Occipital lobe (tissue), 2 donors: ENCODE measurements around the gene SYT7. TPM values are rescaled to one million over a fixed set of nuclear protein-coding genes. Genes with fewer than 3 reads are reported as not detected.

ENCODE experiments used
- DNase-seq: peaks from one replicate; lab custom pipeline; 2025; lab: John Stamatoyannopoulos, UW
- total RNA-seq: library from RNA; depleted of rRNA; stranded (reverse); fragments of >200 nt; gene quantifications from one replicate; pipeline ENCODE4 v1.2.3, GENCODE V29; 2014

The SYT7 gene
- total RNA-seq, 1 donor from 2014 or later = 15.1 TPM

- no peak for DNase-seq
Measured at GRCh38 chr11:61518032-61518795, 62.7 kb downstream of the SYT7 start.

DNA sequence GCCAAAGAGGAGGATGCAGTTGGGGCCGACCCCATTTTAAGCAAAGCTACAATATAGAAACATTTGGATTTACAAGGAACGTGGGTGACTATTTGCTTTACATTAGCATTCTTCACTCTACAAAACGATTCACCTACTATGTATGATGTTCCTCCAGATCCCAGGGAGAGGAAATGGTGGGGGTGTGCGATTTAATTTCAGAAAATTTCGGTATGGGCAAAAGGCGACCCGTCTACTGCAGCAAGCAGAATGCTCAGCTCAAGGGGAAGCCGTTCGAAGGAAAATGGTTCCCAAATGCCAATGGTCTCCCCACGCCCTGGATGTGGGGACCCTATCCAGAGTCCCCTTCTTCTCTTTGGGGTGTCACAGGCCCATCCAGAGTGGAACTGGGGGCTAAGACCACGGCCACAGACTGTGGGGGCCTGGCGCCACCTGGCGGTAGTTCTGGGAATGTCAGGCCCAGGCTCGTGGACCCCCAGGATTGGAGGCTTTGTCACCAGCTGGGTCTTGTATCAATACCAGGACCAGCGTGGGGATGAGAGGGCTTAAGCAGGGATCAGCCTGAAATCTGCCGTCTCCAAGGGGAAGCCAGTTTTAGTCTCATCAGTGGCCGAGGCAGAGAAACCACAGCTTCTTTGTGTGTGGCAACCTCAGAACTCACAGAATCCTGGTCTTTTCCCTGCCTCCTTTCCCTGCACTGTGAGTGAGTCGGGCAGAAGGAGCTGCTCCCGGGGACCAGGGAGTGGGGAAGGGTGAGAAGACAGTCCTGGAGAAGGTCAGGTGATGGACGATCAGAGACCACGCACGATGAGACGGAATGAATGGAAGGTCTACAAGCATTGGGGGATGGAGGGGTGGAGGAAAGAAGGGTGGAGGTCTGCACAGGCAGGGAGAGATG is 64.0 kb downstream of the SYT7 start:
- DNase-seq = no peak

DNA sequence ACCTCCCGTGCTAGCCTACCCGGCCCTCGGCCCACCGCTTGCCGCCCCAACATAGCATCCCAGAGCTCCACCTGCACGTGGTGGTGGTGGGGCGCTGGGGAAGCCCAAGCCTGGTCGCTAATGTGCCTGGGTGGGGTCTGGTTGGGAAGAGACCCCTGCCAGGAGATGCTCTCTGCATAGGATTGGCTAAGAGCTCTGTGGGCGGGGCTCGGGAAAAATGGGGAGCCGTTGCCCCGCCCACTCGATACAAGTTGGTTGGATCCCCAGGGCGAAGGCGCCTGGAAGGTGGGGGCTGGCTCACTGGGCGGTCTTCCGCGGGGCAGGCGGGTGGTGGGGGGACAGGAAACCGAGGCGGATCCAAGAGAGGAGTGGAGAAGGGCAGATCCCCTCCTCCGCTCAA is 64.7 kb downstream of the SYT7 start:
- DNase-seq = no peak

GRCh38 chr11:61515686-61516085 is 65.2 kb downstream of the SYT7 start:
- no peak for DNase-seq

DNA sequence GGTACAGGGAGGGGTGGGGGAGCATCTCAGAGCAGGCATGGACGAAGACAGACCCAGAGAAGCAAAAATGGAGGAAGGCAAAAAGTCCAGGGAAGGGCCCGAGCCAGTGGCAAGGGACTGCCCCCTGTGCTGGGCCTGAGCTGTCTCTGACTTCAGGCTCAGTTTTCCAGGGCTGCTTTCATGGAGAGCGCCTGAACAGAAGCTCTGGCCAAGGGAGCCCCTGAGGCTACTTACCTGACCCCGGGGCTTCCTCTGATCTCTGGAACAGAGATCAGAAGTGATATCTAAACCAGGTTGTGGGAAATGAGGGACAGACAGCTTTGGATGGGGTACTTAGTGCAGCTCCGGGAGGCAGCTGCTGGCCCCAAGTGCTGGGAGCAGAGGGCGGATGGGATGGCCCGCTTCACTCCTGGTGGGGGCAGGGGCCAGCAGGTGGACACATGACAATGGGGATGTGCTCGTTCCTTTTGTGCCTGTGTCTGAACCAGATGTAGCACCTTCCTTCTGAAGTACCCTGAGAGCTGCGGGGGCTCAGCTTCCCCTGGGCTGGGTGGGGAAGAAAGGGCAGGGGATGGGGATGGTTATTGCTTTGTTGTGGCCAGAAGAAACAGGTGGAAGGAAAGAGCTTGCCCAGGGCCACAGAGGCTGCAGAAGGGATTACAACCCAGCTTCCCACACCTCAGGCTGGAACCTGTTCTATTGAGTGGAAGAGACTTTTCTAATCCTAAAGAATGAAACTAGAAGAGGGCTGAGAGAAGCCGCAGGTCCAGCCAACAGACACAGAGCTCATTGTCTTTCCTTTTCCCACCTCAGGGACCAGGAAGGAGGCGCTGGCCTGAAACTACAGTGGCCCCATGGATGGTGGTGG is 66.6 kb downstream of the SYT7 start:
- DNase-seq = no peak

- no peak for DNase-seq
Measured at GRCh38 chr11:61513143-61513765, 67.6 kb downstream of the SYT7 start.

- no peak for DNase-seq
Measured at GRCh38 chr11:61512435-61512834, 68.4 kb downstream of the SYT7 start.

GRCh38 chr11:61511383-61511782 is 69.5 kb downstream of the SYT7 start:
- DNase-seq = no peak

DNA sequence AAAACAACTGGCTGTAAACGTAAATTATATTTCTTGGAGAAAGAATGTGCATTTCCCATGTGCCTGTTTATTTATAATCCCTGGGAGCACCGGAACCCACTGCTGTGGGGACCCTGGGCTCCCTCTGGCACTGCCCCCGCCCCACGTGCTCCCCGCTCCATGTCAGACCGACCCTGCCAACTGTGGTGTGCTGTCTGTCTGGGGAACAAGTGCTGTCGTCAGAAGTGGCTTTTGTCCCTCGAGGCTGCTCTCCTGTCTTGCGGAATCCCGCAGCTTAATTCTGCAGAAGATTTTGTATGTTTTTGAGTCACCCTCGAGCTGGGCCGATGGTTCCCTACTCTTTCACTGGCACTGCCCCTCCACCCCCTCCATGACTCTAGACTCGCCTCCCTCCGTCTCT is 69.9 kb downstream of the SYT7 start:
- DNase-seq = no peak

DNA sequence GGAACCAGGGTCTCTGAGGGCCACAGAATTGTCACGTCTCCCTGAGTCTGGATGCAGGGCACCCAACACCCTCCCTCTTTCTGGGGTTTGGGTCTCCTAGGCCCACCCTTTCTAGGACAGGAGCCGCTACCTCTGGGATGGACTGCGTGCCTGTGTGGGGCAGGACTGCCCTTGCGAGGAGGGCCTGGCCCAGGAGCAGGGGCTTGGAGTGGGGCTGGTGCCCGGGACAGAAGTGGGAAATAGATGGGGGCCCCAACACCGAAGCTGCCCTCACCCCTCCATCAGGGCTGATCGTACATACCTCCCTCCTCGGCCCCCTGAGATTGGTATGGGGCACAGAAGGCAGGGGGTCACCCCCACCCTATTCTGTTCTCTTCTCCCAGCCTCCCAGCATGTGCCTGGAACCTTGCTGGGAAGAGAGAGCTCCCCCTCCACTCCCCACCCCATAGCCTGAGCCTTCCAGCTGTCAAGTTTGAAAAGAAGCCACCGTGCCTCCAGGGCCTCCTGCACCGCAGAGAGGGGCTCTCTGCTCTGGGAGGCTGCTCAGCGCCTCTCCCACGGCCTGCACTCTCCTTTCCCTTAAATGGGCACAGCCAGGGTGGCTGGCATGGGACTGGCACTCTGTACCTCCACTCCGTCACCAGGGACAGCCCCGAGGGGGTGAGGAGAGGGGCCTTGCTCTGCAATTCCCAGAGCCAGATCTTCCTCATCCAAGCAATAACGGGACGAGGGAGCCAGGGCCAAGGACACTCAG is 70.5 kb downstream of the SYT7 start:
- no peak for DNase-seq

GRCh38 chr11:61509043-61510029 is 71.5 kb downstream of the SYT7 start:
- peak; percentile 66 for DNase-seq

DNA sequence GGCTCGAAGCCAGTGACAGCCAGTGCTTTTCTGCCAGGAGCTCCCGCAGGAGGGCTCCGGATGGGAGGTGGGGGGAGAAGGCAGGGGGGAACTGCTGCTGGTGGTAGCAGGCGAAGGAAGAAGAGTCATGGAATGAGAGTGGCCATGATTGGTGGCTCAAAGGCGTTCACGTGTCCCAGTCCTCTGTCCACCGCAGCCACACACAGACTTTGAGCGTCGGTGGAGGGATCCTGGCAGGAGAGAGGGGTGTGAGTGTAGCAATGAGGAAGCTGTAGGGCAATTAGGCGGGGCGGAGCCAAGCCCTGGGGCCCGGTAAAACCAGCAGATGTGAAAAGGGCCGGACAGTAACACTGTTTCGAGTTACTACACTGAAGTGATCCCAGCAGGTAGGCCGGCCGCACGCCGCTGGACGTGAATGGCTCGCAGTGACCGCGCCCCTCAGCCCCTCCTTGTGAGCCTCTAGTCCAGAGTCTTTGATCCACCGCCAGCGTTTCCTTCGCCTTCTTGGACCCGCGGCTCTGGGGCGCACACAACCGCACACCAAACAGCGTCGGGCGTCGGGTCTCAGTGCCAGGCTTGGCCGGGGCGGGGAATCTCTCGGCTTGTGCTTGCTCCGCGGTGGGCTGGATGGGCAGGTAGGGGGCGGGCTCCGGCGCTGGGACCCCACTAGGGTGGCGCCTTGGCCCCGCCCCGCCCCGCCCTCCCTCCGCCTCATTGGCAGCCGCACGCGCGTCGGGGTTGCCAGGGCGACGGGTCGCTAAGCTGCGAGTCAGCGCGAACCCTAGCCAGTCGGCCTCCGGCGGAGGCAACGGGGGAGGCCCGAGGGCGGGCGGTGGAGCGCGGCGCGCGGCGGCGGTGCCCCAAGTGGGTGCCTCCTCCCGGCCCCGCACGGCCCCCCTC is 72.7 kb downstream of the SYT7 start, which contains the start of gene LRRC10B:
Gene LRRC10B, plus strand, starts transcription at position 788 of the 900 bp plus-strand sequence. CDS start 250 bp downstream, outside the sequence.
- DNase-seq = no peak

DNA sequence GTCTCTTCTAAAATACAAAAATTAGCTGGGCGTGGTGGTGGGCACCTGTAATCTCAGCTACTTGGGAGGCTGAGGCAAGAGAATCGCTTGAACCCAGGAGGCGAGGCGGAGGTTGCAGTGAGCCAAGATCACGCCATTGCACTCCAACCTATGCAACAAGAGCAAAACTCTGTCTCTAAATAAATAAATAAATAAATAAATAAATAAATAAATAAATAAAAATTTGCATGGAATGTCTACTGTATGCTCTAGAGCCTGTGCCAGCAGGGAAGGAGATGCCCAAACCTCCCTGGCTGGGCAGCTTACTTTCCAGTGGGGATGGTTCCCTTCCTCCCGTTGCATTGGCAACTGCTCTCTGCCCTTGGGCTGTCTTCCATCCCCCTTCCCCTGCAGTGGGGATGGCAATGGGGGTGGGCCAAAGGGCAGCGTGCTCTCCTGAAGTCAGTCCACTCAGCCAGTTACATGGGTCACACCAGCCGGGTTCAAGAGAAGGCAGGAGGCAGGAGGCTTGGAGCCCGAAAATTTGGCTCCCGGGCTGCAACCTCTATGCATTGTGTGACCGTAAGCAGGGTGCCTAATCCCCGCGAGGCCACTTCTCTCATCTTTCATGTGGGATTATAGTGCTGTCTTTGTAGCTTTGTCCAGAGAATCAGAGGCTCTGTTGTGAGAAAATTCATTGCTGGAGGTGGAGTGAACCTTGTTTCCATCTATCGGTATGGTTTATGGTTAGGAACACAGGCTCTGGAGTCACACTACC is 73.7 kb downstream of the SYT7 start:
- no peak for DNase-seq

DNA sequence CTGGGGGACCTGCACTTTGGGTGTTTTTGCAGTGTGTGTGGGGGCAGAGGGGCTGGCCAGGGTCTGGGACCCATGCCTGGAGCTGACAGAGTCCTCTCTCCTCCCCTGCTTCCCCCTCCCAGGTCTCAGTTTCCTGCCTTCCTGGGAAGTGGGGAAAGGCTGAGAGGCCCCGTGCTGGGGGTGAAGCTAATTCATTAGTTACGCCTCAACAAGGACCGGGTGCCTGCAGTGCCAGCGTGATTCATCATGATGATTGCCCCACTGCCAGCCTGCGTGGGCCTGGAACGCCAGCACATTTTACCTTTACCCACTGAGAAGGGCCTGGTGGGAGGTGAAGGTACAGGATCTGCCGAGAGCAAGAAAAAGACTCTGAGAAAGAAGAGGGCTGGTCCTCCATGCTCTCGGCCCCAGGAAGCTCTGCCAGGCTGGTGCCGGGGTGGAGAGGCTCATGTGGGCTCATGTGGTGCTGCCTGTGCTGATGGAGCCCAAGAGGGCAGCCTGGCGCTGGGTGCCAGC is 75.2 kb downstream of the SYT7 start:
- peak; percentile 80 for DNase-seq

GRCh38 chr11:61505106-61505505 is 75.8 kb downstream of the SYT7 start:
- DNase-seq = no peak

DNA sequence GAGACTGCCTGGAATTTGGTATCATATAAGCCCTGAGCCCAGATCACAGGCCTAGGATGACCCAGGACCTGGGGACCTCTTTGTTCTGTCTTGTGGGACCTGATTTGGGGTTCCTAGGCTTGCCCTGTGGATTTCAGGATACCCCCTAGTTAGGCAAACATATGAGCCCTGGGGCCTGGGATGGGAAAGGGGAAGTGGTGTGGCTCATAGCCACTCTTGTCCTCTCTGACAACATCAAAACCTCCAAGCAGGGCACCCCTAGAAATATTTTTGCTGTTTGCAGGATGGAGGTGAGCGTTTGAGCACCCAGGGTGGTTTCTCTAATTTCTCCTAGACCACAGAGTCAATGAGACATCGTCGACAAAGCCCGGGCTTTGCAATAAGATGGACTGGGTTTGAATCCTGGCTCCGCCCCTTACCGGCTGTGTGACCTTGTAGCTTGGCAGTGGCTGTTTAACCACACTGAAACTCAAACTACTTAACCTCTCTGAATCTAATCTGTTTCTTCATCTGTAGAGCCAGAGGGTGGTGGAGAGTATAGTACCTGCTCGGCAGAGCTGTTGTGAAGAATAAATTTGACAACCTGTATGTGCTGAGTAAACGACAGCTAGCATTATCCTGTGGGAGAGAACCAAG is 77.6 kb downstream of the SYT7 start:
- no peak for DNase-seq

GRCh38 chr11:61502522-61502921 is 78.4 kb downstream of the SYT7 start:
- no peak for DNase-seq
